ENCODE measurements around the gene ARHGAP19. TPM values are rescaled to one million over a fixed set of nuclear protein-coding genes. Genes with fewer than 3 reads are reported as not detected.

ARHGAP19 gene
- total and polyA plus RNA-seq, 9 of the 15 experiments (the other 6 are each of a cell fraction or from before 2014, with no cell fraction given): 14.8 to 49.5 (median 26.8) TPM

DNA sequence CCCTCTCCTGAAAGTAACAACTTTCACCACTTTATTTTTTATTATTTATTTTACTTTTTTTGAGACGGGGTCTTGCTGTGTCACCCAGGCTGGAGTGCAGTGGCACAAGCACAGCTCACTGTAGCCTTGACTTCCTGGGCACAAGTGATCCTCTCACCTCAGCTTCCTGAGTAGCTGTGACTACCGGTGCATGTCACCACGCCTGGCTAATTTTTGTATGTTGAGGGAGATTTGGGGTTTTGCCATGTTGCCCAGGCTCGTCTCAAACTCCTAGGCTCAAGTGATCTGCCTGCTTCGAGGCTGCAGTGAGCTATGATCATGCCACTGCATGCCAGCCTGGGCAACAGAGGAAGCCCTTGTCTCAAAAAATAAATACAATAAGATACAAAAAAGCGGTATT, 91.8 kb downstream of the ARHGAP19 start (continued):
- TF ChIP-seq ZBTB8A (IDR thresholded peaks at IDR 0.05; ENCODE audit: partially characterized antibody): no peak
- no peak for TF ChIP-seq NCOA4 (IDR thresholded peaks at IDR 0.05; ENCODE audit: partially characterized antibody)
- no peak for TF ChIP-seq PCBP1 (IDR thresholded peaks at IDR 0.05; ENCODE audit: low read depth, low read length, poor library complexity, severe bottlenecking)

DNA sequence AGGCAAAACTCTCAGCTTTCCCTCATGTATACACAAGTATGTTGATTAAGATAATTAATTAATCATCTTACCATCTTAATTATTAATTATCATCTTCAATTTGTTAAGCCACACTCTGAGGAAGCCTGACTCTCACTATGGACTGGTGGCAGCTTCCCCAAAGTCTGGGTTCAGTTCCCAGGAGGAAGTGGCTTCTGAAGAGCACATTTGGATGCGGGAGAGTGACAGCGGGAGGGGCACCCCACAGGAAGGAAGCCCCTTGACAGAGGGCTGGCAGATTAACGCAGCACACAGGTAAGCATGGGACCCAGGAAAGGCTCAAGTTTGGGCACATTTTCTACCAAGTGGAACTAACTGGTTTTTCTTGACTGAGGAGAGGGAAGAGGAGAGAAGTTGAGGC, 93.3 kb downstream of the ARHGAP19 start:
- Histone ChIP-seq H3K79me2 (ENCODE audit: control insufficient read depth, insufficient read depth, low read length) (no peaks in the 10 kb centered on the region), H3K36me3 (ENCODE audit: control insufficient read depth, insufficient read depth, low read length) (no peaks in the 10 kb centered on the region), H3K9me3 (replicated peaks; ENCODE audit: control insufficient read depth, insufficient read depth, low read depth, low read length) (no peaks in the 10 kb centered on the region), H3K4me3 (no peak overlapping the region), H3K4me2 (ENCODE audit: insufficient read depth, low read length) (no peak overlapping the region), H3K4me1 (replicated peaks in 1 of 2; ENCODE audit: control insufficient read depth in 2 of 2, insufficient read depth in 2 of 2, low read length in 2 of 2) (peaks cover 0 to 10% of the 10 kb centered on the region in 2 experiments; a peak in 2 of 5 replicates), H3K9ac (ENCODE audit: insufficient read depth in 1 of 2, low read depth in 2 of 2, low read length in 2 of 2) (no peak overlapping the region), H2AFZ (ENCODE audit: low read depth, low read length) (no peak overlapping the region), H3K27ac (ENCODE audit: extremely low read depth, low read depth, low read length) (no peak overlapping the region), H4K20me1 (replicated peaks; ENCODE audit: control insufficient read depth, insufficient read depth, low read length) (no peaks in the 10 kb centered on the region; the same call in 1 of the 2 replicates), H3K9me1 (ENCODE audit: control insufficient read depth, insufficient read depth, low read length) (no peaks in the 10 kb centered on the region), H3K27me3 (ENCODE audit: control insufficient read depth in 2 of 2, insufficient read depth in 2 of 2, low read length in 2 of 2) (peaks cover 10 to 42% of the 10 kb centered on the region in 2 experiments)
- POLR2A ChIA-PET: interaction anchor here (0.5 kb wide), 1 partner anchor 323 kb away, joined by 3 read pairs; no protein-coding TSS in a partner anchor
- FAIRE-seq (no peak), DNase-seq (ENCODE audit: extremely low read depth in 1 of 4, low spot score in 3 of 4) (no peak), ATAC-seq (no peak)
- CTCF ChIA-PET (ENCODE audit: low intra/inter-chr PET ratio): no interaction called here
- WGBS (ENCODE audit: insufficient coverage, low coverage, missing lambda C conversion rate): 13% methylated on average over 3 of the region's 3 CpGs
- BruUV-seq (replicated peaks): no TSS peak
- in situ Hi-C loops (cut with MboI): no loop called here
- intact Hi-C loops (cut with micrococcal nuclease): loop anchor here (5.0 kb wide), 1 partner anchor 127 kb away; no protein-coding TSS in a partner anchor
- TF ChIP-seq MYBL2 (IDR thresholded peaks at IDR 0.05; ENCODE audit: low read depth): no peak
- TF ChIP-seq MYBL2 (CRISPR knock-in tag; IDR thresholded peaks at IDR 0.05; ENCODE audit: borderline replicate concordance): no peak
- no peak for TF ChIP-seq HLTF (IDR thresholded peaks at IDR 0.05)
- TF ChIP-seq, protein P1, sequence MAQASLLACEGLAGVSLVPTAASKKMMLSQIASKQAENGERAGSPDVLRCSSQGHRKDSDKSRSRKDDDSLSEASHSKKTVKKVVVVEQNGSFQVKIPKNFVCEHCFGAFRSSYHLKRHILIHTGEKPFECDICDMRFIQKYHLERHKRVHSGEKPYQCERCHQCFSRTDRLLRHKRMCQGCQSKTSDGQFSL (CRISPR knock-in tag; IDR thresholded peaks at IDR 0.05): no peak
- TF ChIP-seq, protein P1 (tag; IDR thresholded peaks at IDR 0.05): no peak
- no peak for TF ChIP-seq SMARCC2 (IDR thresholded peaks at IDR 0.05; ENCODE audit: low read depth)
- no peak for TF ChIP-seq ZNF239 (CRISPR knock-in tag; IDR thresholded peaks at IDR 0.05)
- TF ChIP-seq TCF7L2 (IDR thresholded peaks at IDR 0.05; ENCODE audit: low read depth, low read length): no peak
- no peak for TF ChIP-seq HSF4 (CRISPR knock-in tag; IDR thresholded peaks at IDR 0.05; ENCODE audit: borderline replicate concordance)
- TF ChIP-seq GTF2A2 (tag; IDR thresholded peaks at IDR 0.05): no peak
- no peak for TF ChIP-seq ZNF699 (CRISPR knock-in tag; IDR thresholded peaks at IDR 0.05; ENCODE audit: insufficient replicate concordance)
- TF ChIP-seq ZNF707 (CRISPR knock-in tag; conservative IDR thresholded peaks at IDR 0.05): no peak
- no peak for TF ChIP-seq RAD21 (CRISPR knock-in tag; conservative IDR thresholded peaks at IDR 0.05 in 1 of 2, IDR thresholded peaks at IDR 0.05 in 1 of 2)
- TF ChIP-seq CEBPB (tag; IDR thresholded peaks at IDR 0.05): no peak
- TF ChIP-seq, protein P2, sequence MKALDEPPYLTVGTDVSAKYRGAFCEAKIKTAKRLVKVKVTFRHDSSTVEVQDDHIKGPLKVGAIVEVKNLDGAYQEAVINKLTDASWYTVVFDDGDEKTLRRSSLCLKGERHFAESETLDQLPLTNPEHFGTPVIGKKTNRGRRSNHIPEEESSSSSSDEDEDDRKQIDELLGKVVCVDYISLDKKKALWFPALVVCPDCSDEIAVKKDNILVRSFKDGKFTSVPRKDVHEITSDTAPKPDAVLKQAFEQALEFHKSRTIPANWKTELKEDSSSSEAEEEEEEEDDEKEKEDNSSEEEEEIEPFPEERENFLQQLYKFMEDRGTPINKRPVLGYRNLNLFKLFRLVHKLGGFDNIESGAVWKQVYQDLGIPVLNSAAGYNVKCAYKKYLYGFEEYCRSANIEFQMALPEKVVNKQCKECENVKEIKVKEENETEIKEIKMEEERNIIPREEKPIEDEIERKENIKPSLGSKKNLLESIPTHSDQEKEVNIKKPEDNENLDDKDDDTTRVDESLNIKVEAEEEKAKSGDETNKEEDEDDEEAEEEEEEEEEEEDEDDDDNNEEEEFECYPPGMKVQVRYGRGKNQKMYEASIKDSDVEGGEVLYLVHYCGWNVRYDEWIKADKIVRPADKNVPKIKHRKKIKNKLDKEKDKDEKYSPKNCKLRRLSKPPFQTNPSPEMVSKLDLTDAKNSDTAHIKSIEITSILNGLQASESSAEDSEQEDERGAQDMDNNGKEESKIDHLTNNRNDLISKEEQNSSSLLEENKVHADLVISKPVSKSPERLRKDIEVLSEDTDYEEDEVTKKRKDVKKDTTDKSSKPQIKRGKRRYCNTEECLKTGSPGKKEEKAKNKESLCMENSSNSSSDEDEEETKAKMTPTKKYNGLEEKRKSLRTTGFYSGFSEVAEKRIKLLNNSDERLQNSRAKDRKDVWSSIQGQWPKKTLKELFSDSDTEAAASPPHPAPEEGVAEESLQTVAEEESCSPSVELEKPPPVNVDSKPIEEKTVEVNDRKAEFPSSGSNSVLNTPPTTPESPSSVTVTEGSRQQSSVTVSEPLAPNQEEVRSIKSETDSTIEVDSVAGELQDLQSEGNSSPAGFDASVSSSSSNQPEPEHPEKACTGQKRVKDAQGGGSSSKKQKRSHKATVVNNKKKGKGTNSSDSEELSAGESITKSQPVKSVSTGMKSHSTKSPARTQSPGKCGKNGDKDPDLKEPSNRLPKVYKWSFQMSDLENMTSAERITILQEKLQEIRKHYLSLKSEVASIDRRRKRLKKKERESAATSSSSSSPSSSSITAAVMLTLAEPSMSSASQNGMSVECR (CRISPR knock-in tag; IDR thresholded peaks at IDR 0.05): no peak

Data from K562 (cell line).